Right kidney (tissue), 1 donor: ENCODE results near the gene TNK1.
"Not testable (repeated sequence)": the region's sequence is repeated elsewhere in the genome, so short reads cannot be mapped to it uniquely, and the experiment has no call there.

Experiments used
- DNase-seq: peaks from one replicate; pipeline ENCODE4 v3.0.0-alpha.2; 2016

Gene TNK1

GRCh38 chr17:7355053-7355452 is 25.8 kb upstream of the TNK1 start, which contains the start of gene TMEM95:
TSS of gene TMEM95 (plus strand) at chr17:7355156. CDS start at chr17:7355205, 49 bp downstream.
- DNase-seq = no peak

- DNase-seq = no peak
These were observed 25.3 kb upstream of the TNK1 start for GRCh38 chr17:7355573-7355972.

- peak; percentile 76 for DNase-seq
These were observed 24.8 kb upstream of the TNK1 start for GRCh38 chr17:7356072-7356549.

GRCh38 chr17:7356756-7357155 is 24.1 kb upstream of the TNK1 start:
- DNase-seq = no peak

GRCh38 chr17:7357381-7357780 is 23.5 kb upstream of the TNK1 start:
- DNase-seq = no peak

- no peak for DNase-seq
These were observed 19.0 kb upstream of the TNK1 start for GRCh38 chr17:7361906-7362305.

- no peak for DNase-seq
These were observed 17.6 kb upstream of the TNK1 start for GRCh38 chr17:7363311-7363710.

GRCh38 chr17:7365963-7366362 is 14.9 kb upstream of the TNK1 start:
- DNase-seq = not testable (repeated sequence)

GRCh38 chr17:7367083-7367482 is 13.8 kb upstream of the TNK1 start:
- no peak for DNase-seq

- DNase-seq = no peak
These were observed 12.8 kb upstream of the TNK1 start for GRCh38 chr17:7367918-7368598.

- not testable (repeated sequence) for DNase-seq
These were observed 12.3 kb upstream of the TNK1 start for GRCh38 chr17:7368599-7368994.

GRCh38 chr17:7369825-7370224 is 11.1 kb upstream of the TNK1 start:
- DNase-seq = no peak

- no peak for DNase-seq
These were observed 10.0 kb upstream of the TNK1 start for GRCh38 chr17:7370853-7371252.

GRCh38 chr17:7374353-7374752 is 6.5 kb upstream of the TNK1 start:
- DNase-seq = no peak

- no peak for DNase-seq
These were observed 1.8 kb upstream of the TNK1 start for GRCh38 chr17:7379134-7379533.

GRCh38 chr17:7380321-7380720 is 568 bp upstream of the TNK1 start:
- no peak for DNase-seq

- DNase-seq = no peak
These were observed 2.0 kb downstream of the TNK1 start for GRCh38 chr17:7382901-7383300.

GRCh38 chr17:7383371-7383741 is 2.5 kb downstream of the TNK1 start:
- no peak for DNase-seq

GRCh38 chr17:7383742-7384488 is 3.0 kb downstream of the TNK1 start:
- peak; percentile 88 for DNase-seq

GRCh38 chr17:7384489-7385081 is 3.7 kb downstream of the TNK1 start:
- DNase-seq = no peak

- no peak for DNase-seq
These were observed 8.0 kb downstream of the TNK1 start for GRCh38 chr17:7388856-7389255.

GRCh38 chr17:7389924-7390910 is 9.3 kb downstream of the TNK1 start:
- DNase-seq = no peak
